Stimulated activated effector memory CD8-positive, alpha-beta T cell treated with anti-CD3 and anti-CD28 coated beads, Interleukin-12 subunit alpha, Interleukin-12 subunit beta, amount 100 ng/mL, for 72 hours (primary cell): Measurements from ENCODE around the gene NPLOC4.
"Not testable (repeated sequence)": the region's sequence is repeated elsewhere in the genome, so short reads cannot be mapped to it uniquely, and the experiment has no call there.

ENCODE experiments used
- ATAC-seq: fragments of 150-1000 bp; cut with Tn5 transposase; 2 replicates; pipeline ENCODE4 v1.10.0; 2021
- DNase-seq, 2 donors: peaks; one replicate each; pipeline ENCODE4 v3.0.0; 2021 to 2022; ENCODE audit warnings: low spot score in 2 of 2
- H3K27ac Mint-ChIP-seq: one replicate; pipeline ENCODE4 v1.8.0; 2022; ENCODE audit warnings: mild to moderate bottlenecking, mixed read lengths
- H3K36me3 Mint-ChIP-seq: one replicate; pipeline ENCODE4 v1.8.0; 2022; ENCODE audit warnings: mild to moderate bottlenecking, mixed read lengths
- H3K4me1 Mint-ChIP-seq: one replicate; pipeline ENCODE4 v1.8.0; 2022; ENCODE audit warnings: mixed read lengths
- H3K4me3 Mint-ChIP-seq: one replicate; pipeline ENCODE4 v1.8.0; 2022; ENCODE audit warnings: mild to moderate bottlenecking, mixed read lengths
- H3K9me3 Mint-ChIP-seq: one replicate; pipeline ENCODE4 v1.8.0; 2022; ENCODE audit warnings: mixed read lengths

Gene NPLOC4

GRCh38 chr17:81636505-81637288, at the start of gene NPLOC4, which contains the start of gene TSPAN10:
TSS of gene NPLOC4 (minus strand) at chr17:81637112. CDS start at chr17:81636930, 182 bp downstream.
TSS of gene TSPAN10 (plus strand) at chr17:81637196. CDS start at chr17:81642413, 5,217 bp downstream.
- ATAC-seq (peak; percentile 95), DNase-seq (peak; percentile 90 to 94)
- H3K9me3 Mint-ChIP-seq: no peaks in the 10 kb centered on the region
- peaks cover 12% of the 10 kb centered on the region for H3K4me1 Mint-ChIP-seq
- H3K27ac Mint-ChIP-seq: peak within 1 kb of the TSS; percentile 98
- H3K4me3 Mint-ChIP-seq: peak within 1 kb of the TSS; percentile 96
- H3K36me3 Mint-ChIP-seq: peaks cover 45% of the 10 kb centered on the region

GRCh38 chr17:81686614-81687013, 49.7 kb upstream of the NPLOC4 start:
- peak overlapping the region; percentile 37 for H3K27ac Mint-ChIP-seq
- no peak for DNase-seq
- no peaks in the 10 kb centered on the region for H3K9me3 Mint-ChIP-seq
- H3K4me3 Mint-ChIP-seq: no peak overlapping the region
- H3K4me1 Mint-ChIP-seq: peaks cover 59% of the 10 kb centered on the region
- ATAC-seq: no peak
- peaks cover 81% of the 10 kb centered on the region for H3K36me3 Mint-ChIP-seq

- peaks cover 67% of the 10 kb centered on the region for H3K36me3 Mint-ChIP-seq
- H3K4me3 Mint-ChIP-seq: peak overlapping the region; percentile 89
- peaks cover 58% of the 10 kb centered on the region for H3K4me1 Mint-ChIP-seq
- H3K9me3 Mint-ChIP-seq: no peaks in the 10 kb centered on the region
- peak; percentile 49 for ATAC-seq
- H3K27ac Mint-ChIP-seq: peak overlapping the region; percentile 97
- DNase-seq: no peak
These were observed 48.2 kb upstream of the NPLOC4 start for GRCh38 chr17:81685108-81685507.

GRCh38 chr17:81684442-81684911, 47.6 kb upstream of the NPLOC4 start:
- peak overlapping the region; percentile 97 for H3K27ac Mint-ChIP-seq
- H3K36me3 Mint-ChIP-seq: peaks cover 60% of the 10 kb centered on the region
- no peaks in the 10 kb centered on the region for H3K9me3 Mint-ChIP-seq
- H3K4me3 Mint-ChIP-seq: peak overlapping the region; percentile 89
- no peak for DNase-seq
- peak; percentile 58 for ATAC-seq
- H3K4me1 Mint-ChIP-seq: peaks cover 51% of the 10 kb centered on the region

GRCh38 chr17:81683584-81684441, 46.9 kb upstream of the NPLOC4 start, which contains the start of the genes ARL16 and HGS:
TSS of gene ARL16 (minus strand) at chr17:81683797. CDS start at chr17:81683753, 44 bp downstream.
TSS of gene HGS (plus strand) at chr17:81684011. CDS start at chr17:81684067, 56 bp downstream.
- peaks cover 45% of the 10 kb centered on the region for H3K4me1 Mint-ChIP-seq

GRCh38 chr17:81683208-81683583, 46.3 kb upstream of the NPLOC4 start:
- Mint-ChIP-seq H3K27ac (peak overlapping the region; percentile 97), H3K4me3 (peak overlapping the region; percentile 89), H3K4me1 (peaks cover 40% of the 10 kb centered on the region), H3K36me3 (peaks cover 48% of the 10 kb centered on the region), H3K9me3 (no peaks in the 10 kb centered on the region)
- DNase-seq (no peak), ATAC-seq (peak; percentile 1)

More at GRCh38 chr17:81683584-81684441, 46.9 kb upstream of the NPLOC4 start, which contains the start of the genes ARL16 and HGS:
- Mint-ChIP-seq H3K4me3 (peak within 1 kb of the TSS; percentile 89), H3K36me3 (peaks cover 54% of the 10 kb centered on the region), H3K9me3 (no peaks in the 10 kb centered on the region), H3K27ac (peak within 1 kb of the TSS; percentile 97)
- ATAC-seq: peak; percentile 96
- peak; percentile 98 to 99 for DNase-seq

GRCh38 chr17:81682565-81683207, 45.8 kb upstream of the NPLOC4 start:
- ATAC-seq: no peak
- no peaks in the 10 kb centered on the region for H3K9me3 Mint-ChIP-seq
- peaks cover 39% of the 10 kb centered on the region for H3K4me1 Mint-ChIP-seq
- H3K4me3 Mint-ChIP-seq: peak overlapping the region; percentile 89
- no peak for DNase-seq
- peak overlapping the region; percentile 97 for H3K27ac Mint-ChIP-seq
- H3K36me3 Mint-ChIP-seq: peaks cover 43% of the 10 kb centered on the region

- Mint-ChIP-seq H3K4me1 (peaks cover 30% of the 10 kb centered on the region), H3K9me3 (no peaks in the 10 kb centered on the region), H3K36me3 (peaks cover 33% of the 10 kb centered on the region), H3K27ac (no peak overlapping the region), H3K4me3 (peak overlapping the region; percentile 89)
- no peak for DNase-seq
- ATAC-seq: no peak
These were observed 44.8 kb upstream of the NPLOC4 start for GRCh38 chr17:81681672-81682071.

- Mint-ChIP-seq H3K4me3 (no peak overlapping the region), H3K36me3 (peaks cover 27% of the 10 kb centered on the region), H3K9me3 (no peaks in the 10 kb centered on the region), H3K4me1 (peaks cover 26% of the 10 kb centered on the region), H3K27ac (no peak overlapping the region)
- no peak for DNase-seq
- ATAC-seq: no peak
These were observed 43.2 kb upstream of the NPLOC4 start for GRCh38 chr17:81680150-81680549.

- Mint-ChIP-seq H3K9me3 (no peaks in the 10 kb centered on the region), H3K27ac (peak overlapping the region; percentile 55), H3K4me1 (peaks cover 9% of the 10 kb centered on the region), H3K4me3 (no peak overlapping the region), H3K36me3 (peaks cover 41% of the 10 kb centered on the region)
- DNase-seq: no peak
- no peak for ATAC-seq
These were observed 40.0 kb upstream of the NPLOC4 start for GRCh38 chr17:81676906-81677305.

- H3K9me3 Mint-ChIP-seq: not testable (repeated sequence)
- peak in 1 of 2 donors; percentile 62 for DNase-seq
These were observed 38.8 kb upstream of the NPLOC4 start for GRCh38 chr17:81675515-81676221.

GRCh38 chr17:81673561-81674258, 36.8 kb upstream of the NPLOC4 start:
- Mint-ChIP-seq H3K36me3 (peaks cover 73% of the 10 kb centered on the region), H3K4me1 (peaks cover 14% of the 10 kb centered on the region), H3K4me3 (no peak overlapping the region), H3K27ac (no peak overlapping the region), H3K9me3 (no peaks in the 10 kb centered on the region)
- DNase-seq: no peak
- ATAC-seq: no peak

More at GRCh38 chr17:81675515-81676221, 38.8 kb upstream of the NPLOC4 start:
- not testable (repeated sequence) for H3K27ac Mint-ChIP-seq, H3K4me3 Mint-ChIP-seq, H3K4me1 Mint-ChIP-seq, ATAC-seq
- peaks cover 53% of the 10 kb centered on the region for H3K36me3 Mint-ChIP-seq

GRCh38 chr17:81672954-81673353, 36.0 kb upstream of the NPLOC4 start:
- Mint-ChIP-seq H3K27ac (no peak overlapping the region), H3K36me3 (peaks cover 80% of the 10 kb centered on the region), H3K9me3 (no peaks in the 10 kb centered on the region), H3K4me3 (no peak overlapping the region), H3K4me1 (peaks cover 20% of the 10 kb centered on the region)
- peak; percentile 9 for ATAC-seq
- DNase-seq: no peak

GRCh38 chr17:81672504-81672903, 35.6 kb upstream of the NPLOC4 start:
- no peaks in the 10 kb centered on the region for H3K9me3 Mint-ChIP-seq
- peaks cover 25% of the 10 kb centered on the region for H3K4me1 Mint-ChIP-seq
- DNase-seq (no peak), ATAC-seq (no peak)
- H3K36me3 Mint-ChIP-seq: peaks cover 85% of the 10 kb centered on the region
- H3K27ac Mint-ChIP-seq: no peak overlapping the region
- no peak overlapping the region for H3K4me3 Mint-ChIP-seq
